ENCODE measurements around the gene WDR44.

DNA sequence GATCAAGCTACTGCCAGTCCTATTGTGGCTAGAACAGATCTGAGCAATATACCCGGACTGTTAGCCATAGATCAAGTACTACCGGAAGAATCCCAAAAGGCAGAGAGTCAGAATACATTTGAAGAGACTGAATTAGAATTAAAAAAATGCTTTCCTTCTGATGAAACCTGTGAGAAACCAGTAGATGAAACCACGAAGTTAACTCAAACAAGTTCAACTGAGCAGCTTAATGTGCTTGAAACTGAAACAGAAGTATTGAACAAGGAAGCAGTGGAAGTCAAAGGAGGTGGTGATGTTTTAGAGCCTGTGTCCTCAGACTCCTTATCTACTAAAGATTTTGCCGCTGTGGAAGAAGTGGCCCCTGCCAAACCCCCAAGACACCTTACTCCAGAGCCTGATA lies 46.8 kb downstream of the WDR44 start:
- TF ChIP-seq, protein P1, sequence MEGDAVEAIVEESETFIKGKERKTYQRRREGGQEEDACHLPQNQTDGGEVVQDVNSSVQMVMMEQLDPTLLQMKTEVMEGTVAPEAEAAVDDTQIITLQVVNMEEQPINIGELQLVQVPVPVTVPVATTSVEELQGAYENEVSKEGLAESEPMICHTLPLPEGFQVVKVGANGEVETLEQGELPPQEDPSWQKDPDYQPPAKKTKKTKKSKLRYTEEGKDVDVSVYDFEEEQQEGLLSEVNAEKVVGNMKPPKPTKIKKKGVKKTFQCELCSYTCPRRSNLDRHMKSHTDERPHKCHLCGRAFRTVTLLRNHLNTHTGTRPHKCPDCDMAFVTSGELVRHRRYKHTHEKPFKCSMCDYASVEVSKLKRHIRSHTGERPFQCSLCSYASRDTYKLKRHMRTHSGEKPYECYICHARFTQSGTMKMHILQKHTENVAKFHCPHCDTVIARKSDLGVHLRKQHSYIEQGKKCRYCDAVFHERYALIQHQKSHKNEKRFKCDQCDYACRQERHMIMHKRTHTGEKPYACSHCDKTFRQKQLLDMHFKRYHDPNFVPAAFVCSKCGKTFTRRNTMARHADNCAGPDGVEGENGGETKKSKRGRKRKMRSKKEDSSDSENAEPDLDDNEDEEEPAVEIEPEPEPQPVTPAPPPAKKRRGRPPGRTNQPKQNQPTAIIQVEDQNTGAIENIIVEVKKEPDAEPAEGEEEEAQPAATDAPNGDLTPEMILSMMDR (IDR thresholded peaks at IDR 0.05; ENCODE audit: low read length) = no peak
- TF ChIP-seq EZH2phosphoT487 (IDR thresholded peaks at IDR 0.05; ENCODE audit: low read length) = no peak
